HEK293T (cell line): ENCODE data around the gene GID8.

Source experiments
- CTCF ChIA-PET: fragments of 350-600 bp; formaldehyde crosslinking; extraction: SDS; loops from one replicate; lab custom pipeline; 2021; ENCODE audit warnings: antibody characterized with exemption, inconsistent platforms; lab: Yijun Ruan, JAX
- POLR2A ChIA-PET: fragments of 350-600 bp; formaldehyde crosslinking; extraction: SDS; loops from one replicate; lab custom pipeline; 2020; ENCODE audit warnings: antibody characterized with exemption, inconsistent platforms; lab: Yijun Ruan, JAX
- DNase-seq: peaks from one replicate; pipeline ENCODE4 v3.0.0; 2012; ENCODE audit warnings: mixed read lengths; ENCODE audit errors: extremely low spot score
- ARNT ChIP-seq: fragments of 450-650 bp; IDR thresholded peaks from 2 replicates; pipeline ENCODE4 v1.6.1; 2017; ENCODE audit warnings: mild to moderate bottlenecking
- BHLHE40 ChIP-seq: fragments of 450-650 bp; IDR thresholded peaks from 2 replicates; pipeline ENCODE4 v1.6.1; 2016; ENCODE audit warnings: mild to moderate bottlenecking, moderate library complexity, borderline replicate concordance
- CTBP1 ChIP-seq: fragments of 450-650 bp; IDR thresholded peaks from 2 replicates; pipeline ENCODE4 v1.6.1; 2016; ENCODE audit warnings: borderline replicate concordance
- ELF4 ChIP-seq: fragments of 450-650 bp; IDR thresholded peaks from 2 replicates; pipeline ENCODE4 v1.6.1; 2017; ENCODE audit warnings: antibody characterized with exemption
- FOXA1 ChIP-seq: fragments of 450-650 bp; IDR thresholded peaks from 2 replicates; pipeline ENCODE4 v1.6.1; 2016; ENCODE audit warnings: mild to moderate bottlenecking
- FOXK2 ChIP-seq: fragments of 450-650 bp; IDR thresholded peaks from 2 replicates; pipeline ENCODE4 v1.6.1; 2016; ENCODE audit warnings: mild to moderate bottlenecking
- FOXM1 ChIP-seq: fragments of 450-650 bp; IDR thresholded peaks from 2 replicates; pipeline ENCODE4 v1.6.1; 2017; ENCODE audit warnings: mild to moderate bottlenecking, borderline replicate concordance
- HDGF ChIP-seq: fragments of 450-650 bp; IDR thresholded peaks from 2 replicates; pipeline ENCODE4 v1.6.1; 2017; ENCODE audit warnings: antibody characterized with exemption, borderline replicate concordance
- L3MBTL2 ChIP-seq: fragments of 450-650 bp; conservative IDR thresholded peaks from 2 replicates; pipeline ENCODE4 v1.6.1; 2016; ENCODE audit warnings: mild to moderate bottlenecking
- LEF1 ChIP-seq: fragments of 450-650 bp; IDR thresholded peaks from 2 replicates; pipeline ENCODE4 v1.6.1; 2017; ENCODE audit warnings: mild to moderate bottlenecking, borderline replicate concordance
- NFRKB ChIP-seq: fragments of 450-650 bp; IDR thresholded peaks from 2 replicates; pipeline ENCODE4 v1.6.1; 2016; ENCODE audit warnings: mild to moderate bottlenecking, moderate library complexity
- PKNOX1 ChIP-seq: fragments of 450-650 bp; IDR thresholded peaks from 2 replicates; pipeline ENCODE4 v1.6.1; 2016
- SP1 ChIP-seq: fragments of 450-650 bp; IDR thresholded peaks from 2 replicates; pipeline ENCODE4 v1.6.1; 2017
- SUZ12 ChIP-seq: fragments of 450-650 bp; IDR thresholded peaks from 2 replicates; pipeline ENCODE4 v1.6.1; 2016; ENCODE audit warnings: mild to moderate bottlenecking
- TARDBP ChIP-seq: fragments of 450-650 bp; IDR thresholded peaks from 2 replicates; pipeline ENCODE4 v1.6.1; 2016
- ZNF384 ChIP-seq: fragments of 450-650 bp; IDR thresholded peaks from 2 replicates; pipeline ENCODE4 v1.6.1; 2016

The GID8 gene

GRCh38 chr20:62928246-62928939 lies 9.6 kb upstream of the GID8 start:
- CTCF ChIA-PET = interaction anchor here (0.5 to 2.2 kb wide), 2 partner anchors 21 to 120 kb away, joined by 8 read pairs; no protein-coding TSS in a partner anchor
- POLR2A ChIA-PET = interaction anchor here (6.5 kb wide), 1 partner anchor 8 kb away, joined by 50 read pairs; the partner anchor contains the start of gene GID8
- no peak for DNase-seq

GRCh38 chr20:62929051-62929538 lies 8.9 kb upstream of the GID8 start:
- CTCF ChIA-PET = no interaction called here
- TF ChIP-seq ELF4 (no peak), FOXK2 (no peak), PKNOX1 (no peak), TARDBP (no peak), FOXA1 (no peak), BHLHE40 (no peak), FOXM1 (no peak), ARNT (no peak), ZNF384 (no peak), SUZ12 (no peak), L3MBTL2 (no peak), SP1 (no peak), LEF1 (no peak), HDGF (no peak), CTBP1 (no peak), NFRKB (no peak)
- POLR2A ChIA-PET = interaction anchor here (6.5 kb wide), 1 partner anchor 7 kb away, joined by 50 read pairs; the partner anchor contains the start of gene GID8
- DNase-seq = no peak

More at GRCh38 chr20:62928246-62928939, 9.6 kb upstream of the GID8 start:
- no peak for TF ChIP-seq L3MBTL2
- TF ChIP-seq CTBP1 = no peak
- no peak for TF ChIP-seq FOXM1
- TF ChIP-seq FOXA1 = no peak
- no peak for TF ChIP-seq ELF4
- TF ChIP-seq TARDBP = no peak
- no peak for TF ChIP-seq BHLHE40
- no peak for TF ChIP-seq PKNOX1
- TF ChIP-seq FOXK2 = no peak
- TF ChIP-seq SUZ12 = no peak

GRCh38 chr20:62931464-62931863 lies 6.5 kb upstream of the GID8 start:
- CTCF ChIA-PET = no interaction called here
- DNase-seq = no peak
- POLR2A ChIA-PET = no interaction called here
- TF ChIP-seq CTBP1 = no peak
- no peak for TF ChIP-seq NFRKB
- no peak for TF ChIP-seq FOXK2
- TF ChIP-seq ELF4 = no peak
- TF ChIP-seq HDGF = no peak
- TF ChIP-seq FOXM1 = no peak
- TF ChIP-seq ARNT = no peak
- TF ChIP-seq TARDBP = no peak
- no peak for TF ChIP-seq SP1
- TF ChIP-seq BHLHE40 = no peak
- TF ChIP-seq PKNOX1 = no peak
- TF ChIP-seq L3MBTL2 = no peak

DNA sequence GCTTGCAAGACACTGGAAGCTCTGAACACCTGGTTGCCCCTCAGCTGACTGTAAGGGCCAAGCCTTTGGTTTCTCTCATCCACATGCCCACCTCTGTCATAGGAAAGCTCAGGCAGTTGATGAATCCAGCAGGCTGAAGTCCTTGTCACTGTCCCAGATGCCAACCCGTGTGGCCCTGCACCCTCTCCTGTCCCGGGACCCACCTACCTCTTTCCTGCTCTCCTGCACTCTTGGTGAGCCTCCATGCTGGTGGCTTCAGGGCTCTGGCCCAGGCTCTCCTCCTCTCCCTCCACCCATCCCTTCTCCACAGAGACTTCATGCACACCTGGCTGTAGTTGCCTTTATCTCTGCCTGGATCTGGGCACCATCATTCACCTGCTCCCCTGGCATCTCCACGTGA lies 4.0 kb upstream of the GID8 start:
- POLR2A ChIA-PET = interaction anchor here (6.4 kb wide), 1 partner anchor 8 kb away, joined by 50 read pairs; the partner anchor contains the start of gene DIDO1
- no peak for DNase-seq
- CTCF ChIA-PET = no interaction called here
- no peak for TF ChIP-seq CTBP1
- TF ChIP-seq TARDBP = no peak
- TF ChIP-seq FOXA1 = no peak
- TF ChIP-seq LEF1 = no peak
- no peak for TF ChIP-seq L3MBTL2
- TF ChIP-seq ELF4 = no peak
- TF ChIP-seq PKNOX1 = no peak

- POLR2A ChIA-PET = interaction anchor here (6.4 kb wide), 1 partner anchor 10 kb away, joined by 50 read pairs; the partner anchor contains the start of gene DIDO1
Observed at GRCh38 chr20:62935204-62935967, 2.6 kb upstream of the GID8 start.

More at GRCh38 chr20:62935204-62935967, 2.6 kb upstream of the GID8 start:
- no peak for DNase-seq
- CTCF ChIA-PET = interaction anchor here (0.6 to 1.2 kb wide), 3 partner anchors 26 to 276 kb away, joined by 3 to 5 read pairs (median 3); no protein-coding TSS in a partner anchor
- no peak for TF ChIP-seq FOXM1
- no peak for TF ChIP-seq L3MBTL2
- TF ChIP-seq ZNF384 = no peak
- TF ChIP-seq SP1 = no peak
- TF ChIP-seq NFRKB = no peak
- TF ChIP-seq ARNT = no peak
- TF ChIP-seq PKNOX1 = no peak
- no peak for TF ChIP-seq CTBP1
